HFFc6 (cell line): ENCODE data around the gene OPCML. TPM values are rescaled to one million over a fixed set of nuclear protein-coding genes. Genes with fewer than 3 reads are reported as not detected.

Experiments
- DNase-seq: peaks from one replicate; pipeline ENCODE4 v3.0.0-alpha.2; 2018
- H3K27ac Mint-ChIP-seq: 2 replicates; pipeline ENCODE4 v1.8.0; 2020; ENCODE audit warnings: mild to moderate bottlenecking, mixed read lengths
- H3K27me3 Mint-ChIP-seq: 2 replicates; pipeline ENCODE4 v1.8.0; 2021; ENCODE audit warnings: mild to moderate bottlenecking, moderate library complexity, mixed read lengths; ENCODE audit not compliant: insufficient read depth
- H3K36me3 Mint-ChIP-seq: 2 replicates; pipeline ENCODE4 v1.8.0; 2021; ENCODE audit warnings: low read depth, mixed read lengths
- H3K4me1 Mint-ChIP-seq: 2 replicates; pipeline ENCODE4 v1.8.0; 2020; ENCODE audit warnings: low read depth, mixed read lengths
- H3K4me3 Mint-ChIP-seq: 2 replicates; pipeline ENCODE4 v1.8.0; 2020; ENCODE audit warnings: mild to moderate bottlenecking, moderate library complexity, mixed read lengths
- H3K9me3 Mint-ChIP-seq: 2 replicates; pipeline ENCODE4 v1.8.0; 2020; ENCODE audit warnings: mild to moderate bottlenecking, mixed read lengths
- CTCF ChIP-seq: fragments of 200-600 bp; sonication (generic); IDR thresholded peaks from 2 replicates; pipeline ENCODE4 v1.5.0; 2021; ENCODE audit warnings: antibody characterized with exemption, mild to moderate bottlenecking
- total RNA-seq, 6 experiments: library from RNA; stranded (reverse); fragmentation: NEBNext Ultra II Directional; extraction: Animal tissue kit (Norgen Biotek cat#: 25700); gene quantifications; 2 replicates in 1 of 6; 3 replicates in 5 of 6; pipeline ENCODE4 v1.2.3, GENCODE V29; 2021

OPCML gene
- total RNA-seq, 6 experiments from 2014 or later = 0.11 to 1.7 (median 0.33) TPM

GRCh38 chr11:133541021-133541719, 8.9 kb upstream of the OPCML start:
- Mint-ChIP-seq H3K4me1 (no peaks in the 10 kb centered on the region), H3K27ac (no peak overlapping the region), H3K27me3 (no peaks in the 10 kb centered on the region; the same call in 1 of the 2 replicates), H3K36me3 (peaks cover 7% of the 10 kb centered on the region; the same call in 1 of the 2 replicates), H3K9me3 (peaks cover 74% of the 10 kb centered on the region), H3K4me3 (no peak overlapping the region)
- DNase-seq = no peak
- TF ChIP-seq CTCF = no peak

GRCh38 chr11:133536198-133536597, 3.9 kb upstream of the OPCML start:
- Mint-ChIP-seq H3K9me3 (peaks cover 74% of the 10 kb centered on the region), H3K4me1 (no peaks in the 10 kb centered on the region), H3K27me3 (peaks cover 2% of the 10 kb centered on the region; the same call in 1 of the 2 replicates), H3K36me3 (peaks cover 16% of the 10 kb centered on the region), H3K27ac (no peak overlapping the region), H3K4me3 (no peak overlapping the region)
- DNase-seq = no peak
- no peak for TF ChIP-seq CTCF

- peaks cover 12% of the 10 kb centered on the region for H3K36me3 Mint-ChIP-seq
- H3K4me1 Mint-ChIP-seq = no peaks in the 10 kb centered on the region
- DNase-seq = no peak
- H3K27ac Mint-ChIP-seq = no peak overlapping the region
- no peak overlapping the region for H3K4me3 Mint-ChIP-seq
- peaks cover 2% of the 10 kb centered on the region; the same call in 1 of the 2 replicates for H3K27me3 Mint-ChIP-seq
- TF ChIP-seq CTCF = no peak
- peaks cover 67% of the 10 kb centered on the region for H3K9me3 Mint-ChIP-seq
Measured at GRCh38 chr11:133533205-133533604, 904 bp upstream of the OPCML start.

GRCh38 chr11:133531458-133531857, 843 bp downstream of the OPCML start:
- Mint-ChIP-seq H3K4me3 (no peak overlapping the region), H3K4me1 (no peaks in the 10 kb centered on the region), H3K36me3 (peaks cover 11% of the 10 kb centered on the region), H3K9me3 (peaks cover 60% of the 10 kb centered on the region), H3K27ac (no peak overlapping the region), H3K27me3 (peaks cover 2% of the 10 kb centered on the region; the same call in 1 of the 2 replicates)
- no peak for TF ChIP-seq CTCF
- DNase-seq = no peak

GRCh38 chr11:133530501-133530835, 1.8 kb downstream of the OPCML start:
- TF ChIP-seq CTCF = no peak
- Mint-ChIP-seq H3K4me1 (no peaks in the 10 kb centered on the region), H3K36me3 (peaks cover 6% of the 10 kb centered on the region), H3K9me3 (peaks cover 59% of the 10 kb centered on the region), H3K4me3 (no peak overlapping the region), H3K27me3 (peaks cover 2% of the 10 kb centered on the region; the same call in 1 of the 2 replicates), H3K27ac (no peak overlapping the region)
- no peak for DNase-seq
